Measurements from ENCODE around the gene PIGBOS1. TPM values are rescaled to one million over a fixed set of nuclear protein-coding genes. Genes with fewer than 3 reads are reported as not detected.

Gene PIGBOS1, protein sequence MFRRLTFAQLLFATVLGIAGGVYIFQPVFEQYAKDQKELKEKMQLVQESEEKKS
- polyA plus RNA-seq (2011; rRNA removed) (26.5 and 42.3 TPM in 2 replicates), polyA plus RNA-seq (2017; fragmentation: RNase III; extraction: RNeasy Plus Mini Kit Qiagen cat#74134 plus additional on column Dnase treatment) (32.5 to 34.2 TPM (median 33.5 TPM) in 3 replicates), polyA minus RNA-seq (2011; rRNA and poly(A)+ RNA removed) (2.9 and 5.1 TPM in 2 replicates)
- polyA plus RNA-seq (2012; cell fraction: cytosol; rRNA removed) = 21.4 and 27.7 TPM in 2 replicates
- polyA plus RNA-seq (2012; cell fraction: nucleus; rRNA removed) = 5.0 and 9.9 TPM in 2 replicates

DNA sequence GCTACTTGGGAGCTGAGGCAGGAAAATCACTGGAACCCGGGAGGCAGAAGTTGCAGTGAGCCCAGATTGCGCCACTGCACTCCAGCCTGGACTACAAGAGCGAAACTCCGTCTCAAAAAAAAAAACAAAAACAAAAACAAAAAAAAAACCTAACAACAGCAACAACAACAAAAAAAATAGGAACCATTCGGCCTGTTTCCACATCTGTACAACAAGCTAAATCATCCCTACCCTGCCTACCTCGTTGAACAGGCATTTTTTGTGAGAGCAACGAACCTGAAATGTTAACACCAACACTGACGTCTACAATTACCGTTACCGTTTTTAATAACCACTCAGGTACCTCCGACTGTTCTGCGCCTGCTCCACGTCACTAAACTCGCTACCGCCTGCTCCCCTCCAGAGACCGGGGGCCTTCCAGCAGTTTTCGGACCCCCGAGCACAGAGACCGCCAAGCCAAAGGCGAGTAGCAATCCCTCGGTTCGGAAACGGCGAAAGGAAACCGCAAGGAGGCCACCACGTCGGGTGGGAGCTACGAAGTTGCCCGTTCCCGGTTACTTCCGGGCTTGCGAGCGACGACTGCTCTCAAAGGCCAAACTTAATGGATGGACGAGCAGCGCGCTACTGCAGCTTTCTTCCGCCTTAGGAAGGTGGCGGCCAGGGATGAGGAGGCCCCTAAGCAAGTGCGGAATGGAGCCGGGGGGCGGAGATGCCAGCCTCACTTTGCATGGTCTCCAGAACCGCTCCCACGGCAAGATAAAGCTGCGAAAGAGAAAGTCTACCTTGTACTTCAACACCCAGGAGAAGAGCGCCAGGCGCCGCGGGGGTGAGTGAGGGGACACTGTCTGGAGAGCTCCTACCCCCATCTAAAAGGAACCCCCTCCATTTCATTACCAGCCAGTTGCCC is at the start of gene PIGBOS1, which contains the start of gene PIGB:
TSS of gene PIGBOS1 (minus strand) at position 536 of the 907 bp plus-strand sequence. CDS start 1,331 bp downstream, outside the sequence.
TSS of gene PIGB (plus strand) at position 635 of the 907 bp plus-strand sequence. CDS start at position 664, 29 bp downstream.
- ATAC-seq (peak; percentile 99), DNase-seq (ENCODE audit: low read depth in 1 of 2, low spot score in 1 of 2) (peak; percentile 84 to 96), FAIRE-seq (no peak)
- H3K4me1 ChIP-seq = peaks cover 21% of the 10 kb centered on the region
- peak within 1 kb of the TSS; percentile 72 for H3K4me2 ChIP-seq
- ChIA-PET POLR2A (interaction anchor here (0.6 to 2.2 kb wide), 13 partner anchors 9 to 589 kb away, joined by 3 to 42 read pairs (median 4); partner anchors contain the start of genes CCPG1, PIERCE2 and RSL24D1), CTCF (interaction anchor here (0.6 to 2.5 kb wide), 8 partner anchors 15 to 191 kb away, joined by 3 to 14 read pairs (median 4); partner anchors contain the start of genes CCPG1 and PIERCE2)
- H3K9me3 ChIP-seq = no peaks in the 10 kb centered on the region
- peak within 1 kb of the TSS; percentile 85 to 90 for H3K27ac ChIP-seq
- peak within 1 kb of the TSS; percentile 62 for H3K4me3 ChIP-seq
- WGBS (ENCODE audit: missing lambda C conversion rate) = 2% methylated on average over 49 of the region's 49 CpGs
- TF ChIP-seq, protein P1, sequence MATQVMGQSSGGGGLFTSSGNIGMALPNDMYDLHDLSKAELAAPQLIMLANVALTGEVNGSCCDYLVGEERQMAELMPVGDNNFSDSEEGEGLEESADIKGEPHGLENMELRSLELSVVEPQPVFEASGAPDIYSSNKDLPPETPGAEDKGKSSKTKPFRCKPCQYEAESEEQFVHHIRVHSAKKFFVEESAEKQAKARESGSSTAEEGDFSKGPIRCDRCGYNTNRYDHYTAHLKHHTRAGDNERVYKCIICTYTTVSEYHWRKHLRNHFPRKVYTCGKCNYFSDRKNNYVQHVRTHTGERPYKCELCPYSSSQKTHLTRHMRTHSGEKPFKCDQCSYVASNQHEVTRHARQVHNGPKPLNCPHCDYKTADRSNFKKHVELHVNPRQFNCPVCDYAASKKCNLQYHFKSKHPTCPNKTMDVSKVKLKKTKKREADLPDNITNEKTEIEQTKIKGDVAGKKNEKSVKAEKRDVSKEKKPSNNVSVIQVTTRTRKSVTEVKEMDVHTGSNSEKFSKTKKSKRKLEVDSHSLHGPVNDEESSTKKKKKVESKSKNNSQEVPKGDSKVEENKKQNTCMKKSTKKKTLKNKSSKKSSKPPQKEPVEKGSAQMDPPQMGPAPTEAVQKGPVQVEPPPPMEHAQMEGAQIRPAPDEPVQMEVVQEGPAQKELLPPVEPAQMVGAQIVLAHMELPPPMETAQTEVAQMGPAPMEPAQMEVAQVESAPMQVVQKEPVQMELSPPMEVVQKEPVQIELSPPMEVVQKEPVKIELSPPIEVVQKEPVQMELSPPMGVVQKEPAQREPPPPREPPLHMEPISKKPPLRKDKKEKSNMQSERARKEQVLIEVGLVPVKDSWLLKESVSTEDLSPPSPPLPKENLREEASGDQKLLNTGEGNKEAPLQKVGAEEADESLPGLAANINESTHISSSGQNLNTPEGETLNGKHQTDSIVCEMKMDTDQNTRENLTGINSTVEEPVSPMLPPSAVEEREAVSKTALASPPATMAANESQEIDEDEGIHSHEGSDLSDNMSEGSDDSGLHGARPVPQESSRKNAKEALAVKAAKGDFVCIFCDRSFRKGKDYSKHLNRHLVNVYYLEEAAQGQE (IDR thresholded peaks at IDR 0.05) = peak; percentile 48; the same call in 1 of the 2 replicates
- TF ChIP-seq ZNF302 (CRISPR knock-in tag; IDR thresholded peaks at IDR 0.05) (no peak), NR3C1 (IDR thresholded peaks at IDR 0.05) (no peak), TFCP2L1 (CRISPR knock-in tag; IDR thresholded peaks at IDR 0.05) (no peak), RNF2 (IDR thresholded peaks at IDR 0.05; ENCODE audit: borderline replicate concordance, low read depth) (no peak), FOSB (CRISPR knock-in tag; IDR thresholded peaks at IDR 0.05) (no peak), POLR2A (IDR thresholded peaks at IDR 0.05; ENCODE audit: low read length) (peak; percentile 81), HOXA7 (CRISPR knock-in tag; IDR thresholded peaks at IDR 0.05) (no peak), EHMT2 (IDR thresholded peaks at IDR 0.05; ENCODE audit: low read depth) (no peak), HDAC2 (IDR thresholded peaks at IDR 0.05) (no peak), FOXS1 (CRISPR knock-in tag; IDR thresholded peaks at IDR 0.05) (no peak), CHD4 (IDR thresholded peaks at IDR 0.05; ENCODE audit: borderline replicate concordance) (no peak), HOXB5 (CRISPR knock-in tag; IDR thresholded peaks at IDR 0.05) (no peak), EHF (CRISPR knock-in tag; IDR thresholded peaks at IDR 0.05) (peak; percentile 50; the same call in 1 of the 2 replicates), SREBF2 (IDR thresholded peaks at IDR 0.05) (no peak), ZSCAN20 (CRISPR knock-in tag; IDR thresholded peaks at IDR 0.05) (no peak), JUNB (IDR thresholded peaks at IDR 0.05) (no peak), GATA3 (IDR thresholded peaks at IDR 0.05; ENCODE audit: borderline replicate concordance) (no peak; the same call in 1 of the 2 replicates), SMC3 (IDR thresholded peaks at IDR 0.05) (peak; percentile 18; the same call in 1 of the 3 replicates), CEBPB (IDR thresholded peaks at IDR 0.05) (no peak)
- TF ChIP-seq, protein P2, sequence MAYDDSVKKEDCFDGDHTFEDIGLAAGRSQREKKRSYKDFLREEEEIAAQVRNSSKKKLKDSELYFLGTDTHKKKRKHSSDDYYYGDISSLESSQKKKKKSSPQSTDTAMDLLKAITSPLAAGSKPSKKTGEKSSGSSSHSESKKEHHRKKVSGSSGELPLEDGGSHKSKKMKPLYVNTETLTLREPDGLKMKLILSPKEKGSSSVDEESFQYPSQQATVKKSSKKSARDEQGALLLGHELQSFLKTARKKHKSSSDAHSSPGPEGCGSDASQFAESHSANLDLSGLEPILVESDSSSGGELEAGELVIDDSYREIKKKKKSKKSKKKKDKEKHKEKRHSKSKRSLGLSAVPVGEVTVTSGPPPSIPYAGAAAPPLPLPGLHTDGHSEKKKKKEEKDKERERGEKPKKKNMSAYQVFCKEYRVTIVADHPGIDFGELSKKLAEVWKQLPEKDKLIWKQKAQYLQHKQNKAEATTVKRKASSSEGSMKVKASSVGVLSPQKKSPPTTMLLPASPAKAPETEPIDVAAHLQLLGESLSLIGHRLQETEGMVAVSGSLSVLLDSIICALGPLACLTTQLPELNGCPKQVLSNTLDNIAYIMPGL (CRISPR knock-in tag; IDR thresholded peaks at IDR 0.05; ENCODE audit: borderline replicate concordance) = 0 out of 2 replicates have a peak, but pooled peaks have one; percentile 49
- TF ChIP-seq, protein P3, sequence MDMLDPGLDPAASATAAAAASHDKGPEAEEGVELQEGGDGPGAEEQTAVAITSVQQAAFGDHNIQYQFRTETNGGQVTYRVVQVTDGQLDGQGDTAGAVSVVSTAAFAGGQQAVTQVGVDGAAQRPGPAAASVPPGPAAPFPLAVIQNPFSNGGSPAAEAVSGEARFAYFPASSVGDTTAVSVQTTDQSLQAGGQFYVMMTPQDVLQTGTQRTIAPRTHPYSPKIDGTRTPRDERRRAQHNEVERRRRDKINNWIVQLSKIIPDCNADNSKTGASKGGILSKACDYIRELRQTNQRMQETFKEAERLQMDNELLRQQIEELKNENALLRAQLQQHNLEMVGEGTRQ (IDR thresholded peaks at IDR 0.05) = no peak
- TF ChIP-seq, protein P4, sequence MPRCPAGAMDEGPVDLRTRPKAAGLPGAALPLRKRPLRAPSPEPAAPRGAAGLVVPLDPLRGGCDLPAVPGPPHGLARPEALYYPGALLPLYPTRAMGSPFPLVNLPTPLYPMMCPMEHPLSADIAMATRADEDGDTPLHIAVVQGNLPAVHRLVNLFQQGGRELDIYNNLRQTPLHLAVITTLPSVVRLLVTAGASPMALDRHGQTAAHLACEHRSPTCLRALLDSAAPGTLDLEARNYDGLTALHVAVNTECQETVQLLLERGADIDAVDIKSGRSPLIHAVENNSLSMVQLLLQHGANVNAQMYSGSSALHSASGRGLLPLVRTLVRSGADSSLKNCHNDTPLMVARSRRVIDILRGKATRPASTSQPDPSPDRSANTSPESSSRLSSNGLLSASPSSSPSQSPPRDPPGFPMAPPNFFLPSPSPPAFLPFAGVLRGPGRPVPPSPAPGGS (IDR thresholded peaks at IDR 0.05) = peak; percentile 68; the same call in 1 of the 3 replicates
- TF ChIP-seq, protein P5, sequence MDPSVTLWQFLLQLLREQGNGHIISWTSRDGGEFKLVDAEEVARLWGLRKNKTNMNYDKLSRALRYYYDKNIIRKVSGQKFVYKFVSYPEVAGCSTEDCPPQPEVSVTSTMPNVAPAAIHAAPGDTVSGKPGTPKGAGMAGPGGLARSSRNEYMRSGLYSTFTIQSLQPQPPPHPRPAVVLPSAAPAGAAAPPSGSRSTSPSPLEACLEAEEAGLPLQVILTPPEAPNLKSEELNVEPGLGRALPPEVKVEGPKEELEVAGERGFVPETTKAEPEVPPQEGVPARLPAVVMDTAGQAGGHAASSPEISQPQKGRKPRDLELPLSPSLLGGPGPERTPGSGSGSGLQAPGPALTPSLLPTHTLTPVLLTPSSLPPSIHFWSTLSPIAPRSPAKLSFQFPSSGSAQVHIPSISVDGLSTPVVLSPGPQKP (IDR thresholded peaks at IDR 0.05; ENCODE audit: low read depth, low read length) = no peak
- TF ChIP-seq, protein P6, sequence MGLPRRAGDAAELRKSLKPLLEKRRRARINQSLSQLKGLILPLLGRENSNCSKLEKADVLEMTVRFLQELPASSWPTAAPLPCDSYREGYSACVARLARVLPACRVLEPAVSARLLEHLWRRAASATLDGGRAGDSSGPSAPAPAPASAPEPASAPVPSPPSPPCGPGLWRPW (IDR thresholded peaks at IDR 0.05) = no peak
- TF ChIP-seq, protein P7, sequence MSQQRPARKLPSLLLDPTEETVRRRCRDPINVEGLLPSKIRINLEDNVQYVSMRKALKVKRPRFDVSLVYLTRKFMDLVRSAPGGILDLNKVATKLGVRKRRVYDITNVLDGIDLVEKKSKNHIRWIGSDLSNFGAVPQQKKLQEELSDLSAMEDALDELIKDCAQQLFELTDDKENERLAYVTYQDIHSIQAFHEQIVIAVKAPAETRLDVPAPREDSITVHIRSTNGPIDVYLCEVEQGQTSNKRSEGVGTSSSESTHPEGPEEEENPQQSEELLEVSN (IDR thresholded peaks at IDR 0.05; ENCODE audit: borderline replicate concordance, low read depth) = peak; percentile 65; the same call in 1 of the 2 replicates
- TF ChIP-seq, protein P8, sequence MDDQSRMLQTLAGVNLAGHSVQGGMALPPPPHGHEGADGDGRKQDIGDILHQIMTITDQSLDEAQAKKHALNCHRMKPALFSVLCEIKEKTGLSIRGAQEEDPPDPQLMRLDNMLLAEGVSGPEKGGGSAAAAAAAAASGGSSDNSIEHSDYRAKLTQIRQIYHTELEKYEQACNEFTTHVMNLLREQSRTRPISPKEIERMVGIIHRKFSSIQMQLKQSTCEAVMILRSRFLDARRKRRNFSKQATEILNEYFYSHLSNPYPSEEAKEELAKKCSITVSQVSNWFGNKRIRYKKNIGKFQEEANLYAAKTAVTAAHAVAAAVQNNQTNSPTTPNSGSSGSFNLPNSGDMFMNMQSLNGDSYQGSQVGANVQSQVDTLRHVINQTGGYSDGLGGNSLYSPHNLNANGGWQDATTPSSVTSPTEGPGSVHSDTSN (IDR thresholded peaks at IDR 0.05) = no peak

Measured in A549 (cell line).